Skeletal muscle tissue (tissue), 4 donors: ENCODE measurements around the gene UIMC1. TPM values are rescaled to one million over a fixed set of nuclear protein-coding genes. Genes with fewer than 3 reads are reported as not detected.
A peak's percentile ranks its signal among the peaks of the same experiment; 100 is the strongest.
"Not testable (repeated sequence)": the region's sequence is repeated elsewhere in the genome, so short reads cannot be mapped to it uniquely, and the experiment has no call there.

ENCODE experiments used
- H3K27ac ChIP-seq: one replicate; pipeline ENCODE4 v1.7.0; 2013; ENCODE audit warnings: mild to moderate bottlenecking, low read depth, low read length, inconsistent platforms
- H3K27me3 ChIP-seq, 3 donors: one replicate each; pipeline ENCODE4 v1.7.0; 2013; ENCODE audit warnings: low read length in 3 of 3; ENCODE audit not compliant: control insufficient read depth in 3 of 3, insufficient read depth in 3 of 3
- H3K36me3 ChIP-seq, 3 donors: one replicate each; pipeline ENCODE4 v1.7.0; 2013; ENCODE audit warnings: low read length in 3 of 3; ENCODE audit not compliant: control insufficient read depth in 3 of 3, insufficient read depth in 3 of 3
- H3K4me1 ChIP-seq, 3 donors: one replicate each; pipeline ENCODE4 v1.7.0; 2013; ENCODE audit warnings: low read length in 3 of 3, mild to moderate bottlenecking in 3 of 3; ENCODE audit not compliant: control insufficient read depth in 3 of 3, insufficient read depth in 3 of 3
- H3K4me3 ChIP-seq, 3 donors: one replicate each; pipeline ENCODE4 v1.7.0; 2013; ENCODE audit warnings: low read length in 3 of 3
- H3K9ac ChIP-seq, 3 donors: one replicate each; pipeline ENCODE4 v1.7.0; 2013; ENCODE audit warnings: low read length in 3 of 3, mild to moderate bottlenecking in 3 of 3, moderate library complexity in 2 of 3, low read depth in 1 of 3
- H3K9me3 ChIP-seq, 3 donors: one replicate each; pipeline ENCODE4 v1.7.0; 2013; ENCODE audit warnings: low read length in 3 of 3; ENCODE audit not compliant: control insufficient read depth in 3 of 3
- total RNA-seq: library from RNA; depleted of rRNA; stranded (reverse); fragments of >200 nt; gene quantifications from one replicate; pipeline ENCODE4 v1.2.3, GENCODE V29; 2014
- donor health status: Osteomylitis.

UIMC1 gene
- total RNA-seq = 40.2 TPM

GRCh38 chr5:177006265-177006972 is at the start of gene UIMC1:
UIMC1 (minus strand) TSS chr5:177006779; CDS start chr5:176982615, 24,164 bp downstream.
- Histone ChIP-seq H3K27ac (peak within 1 kb of the TSS; percentile 95), H3K4me1 (peaks cover 13 to 26% (median 15%) of the 10 kb centered on the region in 3 donors), H3K27me3 (no peaks in the 10 kb centered on the region)

GRCh38 chr5:177049285-177049684 is 42.7 kb upstream of the UIMC1 start:
- H3K36me3 ChIP-seq = peaks cover 26 to 36% (median 29%) of the 10 kb centered on the region in 3 donors
- H3K27me3 ChIP-seq = no peaks in the 10 kb centered on the region
- H3K9ac ChIP-seq = no peak overlapping the region
- H3K27ac ChIP-seq = no peak overlapping the region
- no peaks in the 10 kb centered on the region for H3K9me3 ChIP-seq
- H3K4me1 ChIP-seq = no peaks in the 10 kb centered on the region
- no peak overlapping the region for H3K4me3 ChIP-seq

More at GRCh38 chr5:177006265-177006972, at the start of gene UIMC1:
- peak within 1 kb of the TSS; percentile 90 to 92 (median 91) for H3K9ac ChIP-seq
- peak within 1 kb of the TSS; percentile 89 to 95 (median 90) for H3K4me3 ChIP-seq
- H3K9me3 ChIP-seq = no peaks in the 10 kb centered on the region
- no peaks in the 10 kb centered on the region for H3K36me3 ChIP-seq

GRCh38 chr5:177048531-177048930 is 42.0 kb upstream of the UIMC1 start:
- peaks cover 30 to 43% (median 33%) of the 10 kb centered on the region in 3 donors for H3K36me3 ChIP-seq
- H3K4me1 ChIP-seq, H3K27ac ChIP-seq, H3K9ac ChIP-seq, H3K4me3 ChIP-seq, H3K9me3 ChIP-seq, H3K27me3 ChIP-seq: not testable (repeated sequence)

GRCh38 chr5:177045631-177046030 is 39.1 kb upstream of the UIMC1 start:
- H3K4me1 ChIP-seq = peaks cover 3 to 5% (median 3%) of the 10 kb centered on the region in 3 donors
- H3K27me3 ChIP-seq = no peaks in the 10 kb centered on the region
- H3K36me3 ChIP-seq = peaks cover 26 to 45% (median 45%) of the 10 kb centered on the region in 3 donors
- H3K4me3 ChIP-seq = no peak overlapping the region
- H3K9me3 ChIP-seq = no peaks in the 10 kb centered on the region
- H3K9ac ChIP-seq = no peak overlapping the region
- H3K27ac ChIP-seq = no peak overlapping the region

GRCh38 chr5:177044641-177045040 is 38.1 kb upstream of the UIMC1 start:
- Histone ChIP-seq H3K36me3 (peaks cover 22 to 42% (median 41%) of the 10 kb centered on the region in 3 donors), H3K27me3 (no peaks in the 10 kb centered on the region), H3K27ac (no peak overlapping the region), H3K9me3 (no peaks in the 10 kb centered on the region), H3K4me3 (no peak overlapping the region), H3K9ac (no peak overlapping the region), H3K4me1 (peaks cover 3 to 5% (median 3%) of the 10 kb centered on the region in 3 donors)

GRCh38 chr5:177043958-177044357 is 37.4 kb upstream of the UIMC1 start:
- H3K36me3 ChIP-seq = peaks cover 18 to 37% (median 35%) of the 10 kb centered on the region in 3 donors
- no peaks in the 10 kb centered on the region for H3K9me3 ChIP-seq
- H3K27ac ChIP-seq = no peak overlapping the region

GRCh38 chr5:177043114-177043513 is 36.5 kb upstream of the UIMC1 start:
- Histone ChIP-seq H3K9ac (no peak overlapping the region), H3K4me3 (no peak overlapping the region), H3K36me3 (peaks cover 18 to 37% (median 35%) of the 10 kb centered on the region in 3 donors), H3K27ac (no peak overlapping the region), H3K27me3 (no peaks in the 10 kb centered on the region), H3K4me1 (peaks cover 3 to 5% (median 3%) of the 10 kb centered on the region in 3 donors), H3K9me3 (no peaks in the 10 kb centered on the region)

More at GRCh38 chr5:177043958-177044357, 37.4 kb upstream of the UIMC1 start:
- Histone ChIP-seq H3K4me3 (no peak overlapping the region), H3K27me3 (no peaks in the 10 kb centered on the region), H3K4me1 (peaks cover 3 to 5% (median 3%) of the 10 kb centered on the region in 3 donors), H3K9ac (no peak overlapping the region)

GRCh38 chr5:177041936-177042335 is 35.4 kb upstream of the UIMC1 start:
- H3K4me1 ChIP-seq = peaks cover 3 to 5% (median 3%) of the 10 kb centered on the region in 3 donors
- no peaks in the 10 kb centered on the region for H3K9me3 ChIP-seq
- H3K4me3 ChIP-seq = no peak overlapping the region
- H3K27me3 ChIP-seq = no peaks in the 10 kb centered on the region
- peaks cover 16 to 37% (median 35%) of the 10 kb centered on the region in 3 donors for H3K36me3 ChIP-seq
- H3K27ac ChIP-seq = no peak overlapping the region
- no peak overlapping the region for H3K9ac ChIP-seq

- Histone ChIP-seq H3K27me3 (no peaks in the 10 kb centered on the region), H3K4me3 (no peak overlapping the region), H3K36me3 (peaks cover 16 to 36% (median 35%) of the 10 kb centered on the region in 3 donors), H3K27ac (no peak overlapping the region), H3K4me1 (peaks cover 3 to 6% (median 5%) of the 10 kb centered on the region in 3 donors), H3K9ac (no peak overlapping the region), H3K9me3 (no peaks in the 10 kb centered on the region)
Observed at GRCh38 chr5:177040814-177041420, 34.3 kb upstream of the UIMC1 start.

- Histone ChIP-seq H3K36me3 (peaks cover 7 to 9% (median 9%) of the 10 kb centered on the region in 3 donors), H3K27ac (no peak overlapping the region), H3K27me3 (no peaks in the 10 kb centered on the region), H3K9me3 (no peaks in the 10 kb centered on the region), H3K4me1 (peaks cover 3 to 6% (median 5%) of the 10 kb centered on the region in 3 donors), H3K9ac (no peak overlapping the region), H3K4me3 (no peak overlapping the region)
Observed at GRCh38 chr5:177036921-177037320, 30.3 kb upstream of the UIMC1 start.
